ENCODE measurements around the gene CD8A.
"Not testable (repeated sequence)": the region's sequence is repeated elsewhere in the genome, so short reads cannot be mapped to it uniquely, and the experiment has no call there.

CD8A gene

GRCh38 chr2:86750240-86750839 lies 40.4 kb downstream of the CD8A start:
- Histone ChIP-seq H3K27ac (ENCODE audit: low read depth, low read length) (no peak overlapping the region), H3K36me3 (ENCODE audit: insufficient read depth, low read length) (peaks cover 8% of the 10 kb centered on the region), H3K9me3 (ENCODE audit: low read length) (no peaks in the 10 kb centered on the region), H3K9ac (ENCODE audit: low read length) (no peak overlapping the region), H3K27me3 (ENCODE audit: control insufficient read depth in 1 of 2, insufficient read depth in 2 of 2, low read length in 2 of 2) (no peaks in the 10 kb centered on the region), H3K4me3 (ENCODE audit: low read depth in 1 of 2, low read length in 2 of 2) (no peak overlapping the region), H3K4me1 (ENCODE audit: insufficient read depth, low read length) (peaks cover 5% of the 10 kb centered on the region)

GRCh38 chr2:86747711-86748639 lies 42.7 kb downstream of the CD8A start:
- Histone ChIP-seq H3K9me3 (ENCODE audit: low read length) (no peaks in the 10 kb centered on the region), H3K36me3 (ENCODE audit: insufficient read depth, low read length) (peaks cover 3% of the 10 kb centered on the region), H3K27me3 (ENCODE audit: control insufficient read depth in 1 of 2, insufficient read depth in 2 of 2, low read length in 2 of 2) (no peaks in the 10 kb centered on the region), H3K9ac (ENCODE audit: low read length) (no peak overlapping the region), H3K4me3 (ENCODE audit: low read depth in 1 of 2, low read length in 2 of 2) (no peak overlapping the region), H3K4me1 (ENCODE audit: insufficient read depth, low read length) (peaks cover 5% of the 10 kb centered on the region), H3K27ac (ENCODE audit: low read depth, low read length) (no peak overlapping the region)

- peaks cover 5% of the 10 kb centered on the region for H3K4me1 ChIP-seq (ENCODE audit: insufficient read depth, low read length)
- H3K9ac ChIP-seq (ENCODE audit: low read length) = no peak overlapping the region
- H3K36me3 ChIP-seq (ENCODE audit: insufficient read depth, low read length) = no peaks in the 10 kb centered on the region
- no peak overlapping the region for H3K4me3 ChIP-seq (ENCODE audit: low read depth in 1 of 2, low read length in 2 of 2)
- no peak overlapping the region for H3K27ac ChIP-seq (ENCODE audit: low read depth, low read length)
- H3K27me3 ChIP-seq (ENCODE audit: control insufficient read depth in 1 of 2, insufficient read depth in 2 of 2, low read length in 2 of 2) = no peaks in the 10 kb centered on the region
- H3K9me3 ChIP-seq (ENCODE audit: low read length) = no peaks in the 10 kb centered on the region
Measured at GRCh38 chr2:86746939-86747338, 43.8 kb downstream of the CD8A start.

- no peak overlapping the region for H3K9ac ChIP-seq (ENCODE audit: low read length)
- no peaks in the 10 kb centered on the region for H3K4me1 ChIP-seq (ENCODE audit: insufficient read depth, low read length)
- no peaks in the 10 kb centered on the region for H3K9me3 ChIP-seq (ENCODE audit: low read length)
- no peaks in the 10 kb centered on the region for H3K36me3 ChIP-seq (ENCODE audit: insufficient read depth, low read length)
- no peak overlapping the region for H3K27ac ChIP-seq (ENCODE audit: low read depth, low read length)
- no peak overlapping the region for H3K4me3 ChIP-seq (ENCODE audit: low read depth in 1 of 2, low read length in 2 of 2)
- no peaks in the 10 kb centered on the region for H3K27me3 ChIP-seq (ENCODE audit: control insufficient read depth in 1 of 2, insufficient read depth in 2 of 2, low read length in 2 of 2)
Measured at GRCh38 chr2:86744152-86744551, 46.6 kb downstream of the CD8A start.

- not testable (repeated sequence) for H3K27ac ChIP-seq (ENCODE audit: low read depth, low read length); H3K4me1 ChIP-seq (ENCODE audit: insufficient read depth, low read length)
Measured at GRCh38 chr2:86741889-86742498, 48.7 kb downstream of the CD8A start.

GRCh38 chr2:86739889-86740288 lies 50.8 kb downstream of the CD8A start:
- H3K9ac ChIP-seq (ENCODE audit: low read length); H3K4me1 ChIP-seq (ENCODE audit: insufficient read depth, low read length); H3K27ac ChIP-seq (ENCODE audit: low read depth, low read length); H3K9me3 ChIP-seq (ENCODE audit: low read length); H3K4me3 ChIP-seq (ENCODE audit: low read depth in 1 of 2, low read length in 2 of 2); H3K36me3 ChIP-seq (ENCODE audit: insufficient read depth, low read length); H3K27me3 ChIP-seq (ENCODE audit: control insufficient read depth in 1 of 2, insufficient read depth in 2 of 2, low read length in 2 of 2): not testable (repeated sequence)

More at GRCh38 chr2:86741889-86742498, 48.7 kb downstream of the CD8A start:
- not testable (repeated sequence) for H3K9ac ChIP-seq (ENCODE audit: low read length); H3K27me3 ChIP-seq (ENCODE audit: control insufficient read depth in 1 of 2, insufficient read depth in 2 of 2, low read length in 2 of 2); H3K4me3 ChIP-seq (ENCODE audit: low read depth in 1 of 2, low read length in 2 of 2); H3K36me3 ChIP-seq (ENCODE audit: insufficient read depth, low read length); H3K9me3 ChIP-seq (ENCODE audit: low read length)

- H3K4me3 ChIP-seq (ENCODE audit: low read depth in 1 of 2, low read length in 2 of 2); H3K9ac ChIP-seq (ENCODE audit: low read length); H3K27me3 ChIP-seq (ENCODE audit: control insufficient read depth in 1 of 2, insufficient read depth in 2 of 2, low read length in 2 of 2); H3K27ac ChIP-seq (ENCODE audit: low read depth, low read length); H3K36me3 ChIP-seq (ENCODE audit: insufficient read depth, low read length); H3K9me3 ChIP-seq (ENCODE audit: low read length); H3K4me1 ChIP-seq (ENCODE audit: insufficient read depth, low read length): not testable (repeated sequence)
Measured at GRCh38 chr2:86739485-86739884, 51.2 kb downstream of the CD8A start.

GRCh38 chr2:86734896-86735295 lies 55.8 kb downstream of the CD8A start:
- H3K9me3 ChIP-seq (ENCODE audit: low read length); H3K36me3 ChIP-seq (ENCODE audit: insufficient read depth, low read length); H3K27me3 ChIP-seq (ENCODE audit: control insufficient read depth in 1 of 2, insufficient read depth in 2 of 2, low read length in 2 of 2); H3K27ac ChIP-seq (ENCODE audit: low read depth, low read length); H3K4me3 ChIP-seq (ENCODE audit: low read depth in 1 of 2, low read length in 2 of 2); H3K9ac ChIP-seq (ENCODE audit: low read length); H3K4me1 ChIP-seq (ENCODE audit: insufficient read depth, low read length): not testable (repeated sequence)

All from muscle layer of colon (tissue), 2 donors.